ENCODE results near the gene PEX6.
A peak's percentile ranks its signal among the peaks of the same experiment; 100 is the strongest.

The PEX6 gene

DNA sequence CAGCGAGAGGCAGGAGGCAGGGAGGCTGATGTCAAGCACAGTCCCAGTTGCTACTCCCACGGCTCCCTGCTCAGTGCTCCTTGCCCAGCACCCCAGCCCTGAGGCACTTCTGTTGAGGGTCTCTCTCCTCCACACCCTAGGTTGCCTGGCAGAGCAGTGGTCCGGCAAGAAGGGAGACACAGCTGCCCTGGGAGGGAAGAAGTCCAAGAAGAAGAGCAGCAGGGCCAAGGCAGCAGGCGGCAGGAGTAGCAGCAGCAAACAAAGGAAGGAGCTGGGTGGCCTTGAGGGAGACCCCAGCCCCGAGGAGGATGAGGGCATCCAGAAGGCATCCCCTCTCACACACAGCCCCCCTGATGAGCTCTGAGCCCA lies 40.6 kb downstream of the PEX6 start:
- H3K9me3 ChIP-seq (ENCODE audit: control insufficient read depth in 1 of 2, low read length in 2 of 2): no peaks in the 10 kb centered on the region
- no peak overlapping the region for H3K4me3 ChIP-seq (ENCODE audit: low read depth in 1 of 2, low read length in 2 of 2)
- H3K27me3 ChIP-seq (ENCODE audit: control insufficient read depth in 1 of 2, insufficient read depth in 2 of 2, low read length in 2 of 2): no peaks in the 10 kb centered on the region
- no peak overlapping the region for H3K9ac ChIP-seq (ENCODE audit: low read depth in 1 of 2, low read length in 2 of 2)
- H3K36me3 ChIP-seq (ENCODE audit: control insufficient read depth in 1 of 2, insufficient read depth in 2 of 2, low read length in 2 of 2): peaks cover 37 to 63% of the 10 kb centered on the region in 2 donors
- H3K27ac ChIP-seq (ENCODE audit: low read depth, low read length): no peak overlapping the region
- H3K4me1 ChIP-seq (ENCODE audit: control insufficient read depth in 1 of 2, insufficient read depth in 2 of 2, low read length in 2 of 2): peaks cover 0 to 6% of the 10 kb centered on the region in 2 donors

- Histone ChIP-seq H3K4me3 (ENCODE audit: low read depth in 1 of 2, low read length in 2 of 2) (no peak overlapping the region), H3K9ac (ENCODE audit: low read depth in 1 of 2, low read length in 2 of 2) (no peak overlapping the region), H3K27me3 (ENCODE audit: control insufficient read depth in 1 of 2, insufficient read depth in 2 of 2, low read length in 2 of 2) (no peaks in the 10 kb centered on the region), H3K4me1 (ENCODE audit: control insufficient read depth in 1 of 2, insufficient read depth in 2 of 2, low read length in 2 of 2) (peaks cover 2 to 12% of the 10 kb centered on the region in 2 donors), H3K36me3 (ENCODE audit: control insufficient read depth in 1 of 2, insufficient read depth in 2 of 2, low read length in 2 of 2) (peaks cover 37 to 63% of the 10 kb centered on the region in 2 donors), H3K27ac (ENCODE audit: low read depth, low read length) (no peak overlapping the region), H3K9me3 (ENCODE audit: control insufficient read depth in 1 of 2, low read length in 2 of 2) (no peaks in the 10 kb centered on the region)
These were observed 41.2 kb downstream of the PEX6 start for GRCh38 chr6:42937548-42938427.

GRCh38 chr6:42936398-42936797 lies 42.6 kb downstream of the PEX6 start:
- Histone ChIP-seq H3K36me3 (ENCODE audit: control insufficient read depth in 1 of 2, insufficient read depth in 2 of 2, low read length in 2 of 2) (peaks cover 37 to 70% of the 10 kb centered on the region in 2 donors), H3K9me3 (ENCODE audit: control insufficient read depth in 1 of 2, low read length in 2 of 2) (no peaks in the 10 kb centered on the region), H3K27me3 (ENCODE audit: control insufficient read depth in 1 of 2, insufficient read depth in 2 of 2, low read length in 2 of 2) (no peaks in the 10 kb centered on the region), H3K27ac (ENCODE audit: low read depth, low read length) (no peak overlapping the region), H3K9ac (ENCODE audit: low read depth in 1 of 2, low read length in 2 of 2) (no peak overlapping the region), H3K4me1 (ENCODE audit: control insufficient read depth in 1 of 2, insufficient read depth in 2 of 2, low read length in 2 of 2) (peaks cover 7 to 22% of the 10 kb centered on the region in 2 donors), H3K4me3 (ENCODE audit: low read depth in 1 of 2, low read length in 2 of 2) (no peak overlapping the region)

GRCh38 chr6:42935322-42935721 lies 43.7 kb downstream of the PEX6 start:
- H3K36me3 ChIP-seq (ENCODE audit: control insufficient read depth in 1 of 2, insufficient read depth in 2 of 2, low read length in 2 of 2): peaks cover 37 to 64% of the 10 kb centered on the region in 2 donors
- no peak overlapping the region for H3K27ac ChIP-seq (ENCODE audit: low read depth, low read length)
- no peaks in the 10 kb centered on the region for H3K27me3 ChIP-seq (ENCODE audit: control insufficient read depth in 1 of 2, insufficient read depth in 2 of 2, low read length in 2 of 2)
- no peaks in the 10 kb centered on the region for H3K9me3 ChIP-seq (ENCODE audit: control insufficient read depth in 1 of 2, low read length in 2 of 2)
- no peak overlapping the region for H3K9ac ChIP-seq (ENCODE audit: low read depth in 1 of 2, low read length in 2 of 2)
- H3K4me3 ChIP-seq (ENCODE audit: low read depth in 1 of 2, low read length in 2 of 2): no peak overlapping the region
- peaks cover 11 to 33% of the 10 kb centered on the region in 2 donors for H3K4me1 ChIP-seq (ENCODE audit: control insufficient read depth in 1 of 2, insufficient read depth in 2 of 2, low read length in 2 of 2)

DNA sequence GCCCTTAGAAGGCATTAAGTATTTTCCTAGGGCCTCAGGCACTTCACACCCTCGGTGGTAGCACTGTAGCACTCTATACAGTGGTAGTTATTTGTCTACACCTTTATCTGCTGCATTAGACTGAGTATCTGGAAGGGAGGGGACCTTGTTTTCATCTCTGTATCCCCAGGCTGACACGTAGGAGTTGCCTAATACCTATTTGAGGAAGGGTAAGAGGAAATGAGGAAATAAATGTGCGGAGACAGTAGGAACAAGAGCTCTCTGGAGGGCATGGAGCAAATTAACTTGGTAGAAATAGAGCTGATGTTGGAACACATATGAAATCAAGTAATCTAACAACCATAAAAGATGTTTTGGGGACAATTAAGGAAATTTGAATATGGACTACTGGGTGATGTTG lies 45.8 kb downstream of the PEX6 start:
- Histone ChIP-seq H3K4me1 (ENCODE audit: control insufficient read depth in 1 of 2, insufficient read depth in 2 of 2, low read length in 2 of 2) (peaks cover 19 to 37% of the 10 kb centered on the region in 2 donors), H3K36me3 (ENCODE audit: control insufficient read depth in 1 of 2, insufficient read depth in 2 of 2, low read length in 2 of 2) (peaks cover 30 to 45% of the 10 kb centered on the region in 2 donors), H3K4me3 (ENCODE audit: low read depth in 1 of 2, low read length in 2 of 2) (no peak overlapping the region), H3K9me3 (ENCODE audit: control insufficient read depth in 1 of 2, low read length in 2 of 2) (no peaks in the 10 kb centered on the region), H3K9ac (ENCODE audit: low read depth in 1 of 2, low read length in 2 of 2) (no peak overlapping the region), H3K27ac (ENCODE audit: low read depth, low read length) (no peak overlapping the region), H3K27me3 (ENCODE audit: control insufficient read depth in 1 of 2, insufficient read depth in 2 of 2, low read length in 2 of 2) (no peaks in the 10 kb centered on the region)

- H3K27ac ChIP-seq (ENCODE audit: low read depth, low read length): no peak overlapping the region
- H3K9ac ChIP-seq (ENCODE audit: low read depth in 1 of 2, low read length in 2 of 2): no peak overlapping the region
- peaks cover 20 to 38% of the 10 kb centered on the region in 2 donors for H3K4me1 ChIP-seq (ENCODE audit: control insufficient read depth in 1 of 2, insufficient read depth in 2 of 2, low read length in 2 of 2)
- H3K9me3 ChIP-seq (ENCODE audit: control insufficient read depth in 1 of 2, low read length in 2 of 2): no peaks in the 10 kb centered on the region
- H3K4me3 ChIP-seq (ENCODE audit: low read depth in 1 of 2, low read length in 2 of 2): no peak overlapping the region
- no peaks in the 10 kb centered on the region for H3K27me3 ChIP-seq (ENCODE audit: control insufficient read depth in 1 of 2, insufficient read depth in 2 of 2, low read length in 2 of 2)
- H3K36me3 ChIP-seq (ENCODE audit: control insufficient read depth in 1 of 2, insufficient read depth in 2 of 2, low read length in 2 of 2): peaks cover 23 to 37% of the 10 kb centered on the region in 2 donors
These were observed 46.6 kb downstream of the PEX6 start for GRCh38 chr6:42932412-42932811.

DNA sequence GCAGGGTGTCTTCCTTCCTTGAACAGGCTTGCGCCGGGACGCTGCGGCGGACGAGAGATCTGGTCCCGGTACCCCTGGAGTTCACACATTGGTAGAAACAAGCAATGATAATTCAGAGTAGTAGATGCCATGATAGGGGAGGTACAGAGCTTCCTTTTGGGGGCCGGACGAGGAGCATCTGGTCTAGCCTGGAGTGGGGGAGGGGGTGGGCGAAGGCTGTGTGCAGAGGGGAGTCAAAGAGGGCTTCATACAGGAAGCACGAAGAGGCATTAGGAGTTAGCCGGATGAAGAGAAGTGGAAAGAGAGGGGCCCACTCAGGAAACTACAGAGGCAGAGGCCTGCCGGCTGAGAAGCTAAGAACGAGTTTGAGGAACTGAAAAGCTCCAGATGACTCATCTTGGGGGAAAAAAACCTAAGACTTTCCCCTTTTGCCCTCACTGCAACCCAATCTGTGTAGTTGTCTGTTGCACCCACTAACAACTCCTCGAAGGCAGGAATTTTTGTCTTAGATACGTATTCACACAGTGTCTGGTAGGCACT lies 49.1 kb downstream of the PEX6 start:
- Histone ChIP-seq H3K4me1 (ENCODE audit: control insufficient read depth in 1 of 2, insufficient read depth in 2 of 2, low read length in 2 of 2) (peaks cover 20 to 38% of the 10 kb centered on the region in 2 donors), H3K9me3 (ENCODE audit: control insufficient read depth in 1 of 2, low read length in 2 of 2) (no peaks in the 10 kb centered on the region), H3K27me3 (ENCODE audit: control insufficient read depth in 1 of 2, insufficient read depth in 2 of 2, low read length in 2 of 2) (no peaks in the 10 kb centered on the region), H3K4me3 (ENCODE audit: low read depth in 1 of 2, low read length in 2 of 2) (peak overlapping the region; percentile 84 to 95), H3K27ac (ENCODE audit: low read depth, low read length) (peak overlapping the region; percentile 82), H3K9ac (ENCODE audit: low read depth in 1 of 2, low read length in 2 of 2) (peak overlapping the region; percentile 28 to 75), H3K36me3 (ENCODE audit: control insufficient read depth in 1 of 2, insufficient read depth in 2 of 2, low read length in 2 of 2) (peaks cover 4 to 18% of the 10 kb centered on the region in 2 donors)

DNA sequence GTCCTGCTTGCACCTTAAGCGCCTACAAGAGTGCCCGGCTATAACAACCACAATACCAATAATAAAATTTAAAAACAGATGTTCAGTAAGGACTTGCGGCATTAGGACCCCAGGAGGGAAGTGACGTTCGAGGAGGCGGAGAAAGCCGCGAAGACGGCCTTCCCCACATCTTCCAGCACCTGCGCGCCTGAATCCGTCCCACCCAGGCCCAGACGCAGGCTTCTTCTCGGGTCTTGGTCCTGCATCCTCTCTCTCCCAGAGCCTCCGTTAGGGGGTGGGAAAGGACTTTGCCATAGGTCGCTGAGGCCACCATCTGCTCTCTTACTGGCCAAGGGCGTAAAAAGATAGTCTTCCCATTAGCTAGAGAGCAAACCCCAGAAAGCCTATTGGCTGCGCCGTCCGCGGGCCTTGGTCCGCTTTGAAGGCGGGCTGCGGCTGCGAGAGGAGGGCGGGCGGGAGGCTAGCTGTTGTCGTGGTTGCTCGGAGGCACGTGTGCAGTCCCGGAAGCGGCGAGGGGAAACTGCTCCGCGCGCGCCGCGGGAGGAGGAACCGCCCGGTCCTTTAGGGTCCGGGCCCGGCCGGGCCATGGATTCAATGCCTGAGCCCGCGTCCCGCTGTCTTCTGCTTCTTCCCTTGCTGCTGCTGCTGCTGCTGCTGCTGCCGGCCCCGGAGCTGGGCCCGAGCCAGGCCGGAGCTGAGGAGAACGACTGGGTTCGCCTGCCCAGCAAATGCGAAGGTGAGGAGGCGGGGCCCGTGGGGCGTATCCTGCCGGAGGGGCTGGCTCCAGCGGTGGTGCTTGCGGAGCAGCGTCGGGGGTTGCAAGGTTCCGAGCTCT lies 49.8 kb downstream of the PEX6 start, which contains the start of gene CNPY3:
TSS of gene CNPY3 (plus strand) at position 495 of the 835 bp plus-strand sequence. CDS start at position 586, 91 bp downstream.
- Histone ChIP-seq H3K4me1 (ENCODE audit: control insufficient read depth in 1 of 2, insufficient read depth in 2 of 2, low read length in 2 of 2) (peaks cover 20 to 38% of the 10 kb centered on the region in 2 donors), H3K9ac (ENCODE audit: low read depth in 1 of 2, low read length in 2 of 2) (peak within 1 kb of the TSS; percentile 40 to 75), H3K4me3 (ENCODE audit: low read depth in 1 of 2, low read length in 2 of 2) (peak within 1 kb of the TSS; percentile 84 to 95), H3K27me3 (ENCODE audit: control insufficient read depth in 1 of 2, insufficient read depth in 2 of 2, low read length in 2 of 2) (no peaks in the 10 kb centered on the region), H3K36me3 (ENCODE audit: control insufficient read depth in 1 of 2, insufficient read depth in 2 of 2, low read length in 2 of 2) (peaks cover under 1 to 12% of the 10 kb centered on the region in 2 donors), H3K9me3 (ENCODE audit: control insufficient read depth in 1 of 2, low read length in 2 of 2) (no peaks in the 10 kb centered on the region), H3K27ac (ENCODE audit: low read depth, low read length) (peak within 1 kb of the TSS; percentile 82)

- no peaks in the 10 kb centered on the region for H3K27me3 ChIP-seq (ENCODE audit: control insufficient read depth in 1 of 2, insufficient read depth in 2 of 2, low read length in 2 of 2)
- no peak overlapping the region for H3K4me3 ChIP-seq (ENCODE audit: low read depth in 1 of 2, low read length in 2 of 2)
- H3K9ac ChIP-seq (ENCODE audit: low read depth in 1 of 2, low read length in 2 of 2): no peak overlapping the region
- peaks cover 10 to 11% of the 10 kb centered on the region in 2 donors for H3K4me1 ChIP-seq (ENCODE audit: control insufficient read depth in 1 of 2, insufficient read depth in 2 of 2, low read length in 2 of 2)
- H3K9me3 ChIP-seq (ENCODE audit: control insufficient read depth in 1 of 2, low read length in 2 of 2): no peaks in the 10 kb centered on the region
- H3K36me3 ChIP-seq (ENCODE audit: control insufficient read depth in 1 of 2, insufficient read depth in 2 of 2, low read length in 2 of 2): no peaks in the 10 kb centered on the region
- H3K27ac ChIP-seq (ENCODE audit: low read depth, low read length): no peak overlapping the region
These were observed 53.6 kb downstream of the PEX6 start for GRCh38 chr6:42925248-42925857.

All from duodenal mucosa (tissue), 2 donors.